Measurements from ENCODE around the gene HSD17B14. TPM values are rescaled to one million over a fixed set of nuclear protein-coding genes. Genes with fewer than 3 reads are reported as not detected.
A peak's percentile ranks its signal among the peaks of the same experiment; 100 is the strongest.

Gene HSD17B14
- total and polyA plus RNA-seq, 9 of the 15 experiments (the other 6 are each of a cell fraction or from before 2014, with no cell fraction given) = 0.16 TPM; not detected in 8

DNA sequence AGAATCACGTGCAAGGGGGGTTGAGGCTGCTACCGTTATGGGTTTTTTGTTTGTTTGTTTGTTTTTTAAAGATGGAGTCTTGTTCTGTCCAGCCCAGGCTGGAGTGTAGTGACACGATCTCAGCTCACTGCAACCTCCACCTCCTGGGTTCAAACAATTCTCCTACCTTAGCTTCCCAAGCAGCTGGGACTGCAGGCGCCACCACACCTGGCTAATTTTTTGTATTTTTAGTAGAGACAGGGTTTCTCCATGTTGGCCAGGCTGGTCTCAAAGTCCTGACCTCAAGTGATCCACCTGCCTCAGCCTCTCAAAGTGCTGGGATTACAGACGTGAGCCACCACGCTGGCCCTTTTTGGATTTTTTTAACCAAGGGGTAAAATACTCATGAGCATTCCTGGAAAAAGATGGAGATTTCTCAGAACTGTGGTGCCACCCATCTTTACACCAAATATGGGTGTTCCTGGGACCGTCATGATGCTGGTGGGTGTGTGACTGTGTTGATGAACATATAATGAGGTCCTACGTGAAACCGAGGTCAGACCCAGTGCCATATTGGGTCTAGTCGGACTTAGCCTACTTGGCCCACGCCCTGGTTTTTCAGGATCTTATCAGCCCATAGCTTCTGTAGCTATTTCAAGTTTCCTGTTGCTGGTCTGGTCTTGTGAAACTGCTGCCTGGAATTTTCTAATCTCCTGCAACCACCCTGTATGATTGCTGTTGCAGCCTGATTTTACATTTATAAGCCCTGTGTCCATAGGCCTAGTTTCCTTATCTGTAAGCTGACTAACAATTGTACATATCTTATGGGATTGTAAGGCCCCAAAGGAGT, 42.1 kb upstream of the HSD17B14 start:
- H4K20me1 ChIP-seq (replicated peaks; ENCODE audit: control insufficient read depth, insufficient read depth, low read length) = peaks cover 26% of the 10 kb centered on the region
- CTCF ChIA-PET (ENCODE audit: low intra/inter-chr PET ratio) = interaction anchor here (0.6 to 0.7 kb wide), 2 partner anchors 115 to 488 kb away, joined by 3 to 4 read pairs; partner anchors contain the start of gene GYS1
- POLR2A ChIA-PET = interaction anchor here (0.6 to 12.2 kb wide), 23 partner anchors 8 to 203 kb away, joined by 3 to 439 read pairs (median 5); partner anchors contain the start of genes BAX, DHDH, FTL and GYS1
- intact Hi-C loops (cut with micrococcal nuclease) (no loop called here), in situ Hi-C loops (cut with MboI) (loop anchor here (10.0 kb wide), 1 partner anchor 86 kb away; the partner anchor contains the start of gene FTL)
- no peak overlapping the region for H3K4me3 ChIP-seq
- no peaks in the 10 kb centered on the region for H3K9me1 ChIP-seq (ENCODE audit: control insufficient read depth, insufficient read depth, low read length)
- no peaks in the 10 kb centered on the region for H3K27me3 ChIP-seq (ENCODE audit: control insufficient read depth in 2 of 2, insufficient read depth in 2 of 2, low read length in 2 of 2)
- H3K9ac ChIP-seq (ENCODE audit: insufficient read depth in 1 of 2, low read depth in 2 of 2, low read length in 2 of 2) = peak overlapping the region in 1 of 2 experiments; percentile 60; a peak in 3 of 4 replicates
- peaks cover 7% of the 10 kb centered on the region for H3K9me3 ChIP-seq (replicated peaks; ENCODE audit: control insufficient read depth, insufficient read depth, low read depth, low read length)
- peak overlapping the region; percentile 56 for H3K27ac ChIP-seq (ENCODE audit: extremely low read depth, low read depth, low read length)
- H3K4me2 ChIP-seq (ENCODE audit: insufficient read depth, low read length) = peak overlapping the region; percentile 27
- WGBS (ENCODE audit: insufficient coverage, low coverage, missing lambda C conversion rate) = under 1% methylated on average over 11 of the region's 11 CpGs
- H3K36me3 ChIP-seq (ENCODE audit: control insufficient read depth, insufficient read depth, low read length) = peaks cover 39% of the 10 kb centered on the region
- peak; percentile 79 for ATAC-seq
- no peak overlapping the region for H2AFZ ChIP-seq (ENCODE audit: low read depth, low read length)
- peaks cover 43% of the 10 kb centered on the region for H3K79me2 ChIP-seq (ENCODE audit: control insufficient read depth, insufficient read depth, low read length)
- BruUV-seq (replicated peaks) = no TSS peak
- peak; percentile 60 to 98 (median 74) for DNase-seq (ENCODE audit: extremely low read depth in 1 of 4, low spot score in 3 of 4)
- H3K4me1 ChIP-seq (replicated peaks in 1 of 2; ENCODE audit: control insufficient read depth in 2 of 2, insufficient read depth in 2 of 2, low read length in 2 of 2) = peaks cover 25 to 40% of the 10 kb centered on the region in 2 experiments
- FAIRE-seq = peak; percentile 99
- TF ChIP-seq, protein P1, sequence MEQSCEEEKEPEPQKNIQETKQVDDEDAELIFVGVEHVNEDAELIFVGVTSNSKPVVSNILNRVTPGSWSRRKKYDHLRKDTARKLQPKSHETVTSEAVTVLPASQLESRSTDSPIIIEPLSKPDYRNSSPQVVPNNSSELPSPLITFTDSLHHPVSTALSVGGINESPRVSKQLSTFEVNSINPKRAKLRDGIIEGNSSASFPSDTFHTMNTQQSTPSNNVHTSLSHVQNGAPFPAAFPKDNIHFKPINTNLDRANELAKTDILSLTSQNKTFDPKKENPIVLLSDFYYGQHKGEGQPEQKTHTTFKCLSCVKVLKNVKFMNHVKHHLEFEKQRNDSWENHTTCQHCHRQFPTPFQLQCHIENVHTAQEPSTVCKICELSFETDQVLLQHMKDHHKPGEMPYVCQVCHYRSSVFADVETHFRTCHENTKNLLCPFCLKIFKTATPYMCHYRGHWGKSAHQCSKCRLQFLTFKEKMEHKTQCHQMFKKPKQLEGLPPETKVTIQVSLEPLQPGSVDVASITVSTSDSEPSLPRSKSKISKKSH (CRISPR knock-in tag; IDR thresholded peaks at IDR 0.05) = no peak
- TF ChIP-seq CLOCK (CRISPR knock-in tag; IDR thresholded peaks at IDR 0.05; ENCODE audit: borderline replicate concordance) (no peak), RUNX1 (IDR thresholded peaks at IDR 0.05; ENCODE audit: low read depth) (no peak), FOXO4 (CRISPR knock-in tag; IDR thresholded peaks at IDR 0.05) (no peak), NR4A1 (CRISPR knock-in tag; IDR thresholded peaks at IDR 0.05) (no peak), NR4A1 (tag; IDR thresholded peaks at IDR 0.05) (peak; percentile 77), ARNT (IDR thresholded peaks at IDR 0.05) (peak; percentile 95 to 98), YBX1 (IDR thresholded peaks at IDR 0.05) (no peak), CTCFL (IDR thresholded peaks at IDR 0.05; ENCODE audit: borderline replicate concordance, insufficient read depth, low read depth, low read length, poor library complexity, severe bottlenecking) (no peak), NELFE (IDR thresholded peaks at IDR 0.05; ENCODE audit: insufficient read depth, insufficient read length) (no peak)
- TF ChIP-seq, protein P2, sequence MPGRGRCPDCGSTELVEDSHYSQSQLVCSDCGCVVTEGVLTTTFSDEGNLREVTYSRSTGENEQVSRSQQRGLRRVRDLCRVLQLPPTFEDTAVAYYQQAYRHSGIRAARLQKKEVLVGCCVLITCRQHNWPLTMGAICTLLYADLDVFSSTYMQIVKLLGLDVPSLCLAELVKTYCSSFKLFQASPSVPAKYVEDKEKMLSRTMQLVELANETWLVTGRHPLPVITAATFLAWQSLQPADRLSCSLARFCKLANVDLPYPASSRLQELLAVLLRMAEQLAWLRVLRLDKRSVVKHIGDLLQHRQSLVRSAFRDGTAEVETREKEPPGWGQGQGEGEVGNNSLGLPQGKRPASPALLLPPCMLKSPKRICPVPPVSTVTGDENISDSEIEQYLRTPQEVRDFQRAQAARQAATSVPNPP (IDR thresholded peaks at IDR 0.05; ENCODE audit: borderline replicate concordance, insufficient read depth, insufficient read length) = no peak

Measured in K562 (cell line).